Hepatocyte (in vitro differentiated cells): ENCODE data around the gene PAN3. TPM values are rescaled to one million over a fixed set of nuclear protein-coding genes. Genes with fewer than 3 reads are reported as not detected.

Source experiments
- DNase-seq: peaks from one replicate; pipeline ENCODE4 v3.0.0-alpha.2; 2016; ENCODE audit warnings: low spot score
- H2AFZ ChIP-seq: fragments of 200-600 bp; sonication (generic); 2 replicates; pipeline ENCODE4 v1.6.0; 2016; ENCODE audit warnings: antibody characterized with exemption, mild to moderate bottlenecking
- H3K27ac ChIP-seq: fragments of 200-600 bp; sonication (generic); 2 replicates; pipeline ENCODE4 v1.5.1; 2016; ENCODE audit warnings: mild to moderate bottlenecking
- H3K27me3 ChIP-seq: fragments of 200-600 bp; sonication (generic); 2 replicates; pipeline ENCODE4 v1.6.1; 2016
- H3K36me3 ChIP-seq: fragments of 200-600 bp; sonication (generic); replicated peaks from 2 replicates; pipeline ENCODE4 v1.5.1; 2016; ENCODE audit warnings: low read depth; ENCODE audit not compliant: insufficient read depth
- H3K4me1 ChIP-seq: fragments of 200-600 bp; sonication (generic); 2 replicates; pipeline ENCODE4 v1.5.1; 2016; ENCODE audit warnings: mild to moderate bottlenecking, moderate library complexity; ENCODE audit not compliant: insufficient read depth
- H3K4me2 ChIP-seq: fragments of 200-600 bp; sonication (generic); 2 replicates; pipeline ENCODE4 v1.6.0; 2016
- H3K4me3 ChIP-seq: fragments of 200-600 bp; sonication (generic); 2 replicates; pipeline ENCODE4 v1.5.1; 2016; ENCODE audit warnings: mild to moderate bottlenecking
- H3K79me2 ChIP-seq: fragments of 200-600 bp; sonication (generic); 2 replicates; pipeline ENCODE4 v1.6.0; 2017; ENCODE audit warnings: mild to moderate bottlenecking
- H3K9me2 ChIP-seq: fragments of 200-600 bp; sonication (generic); replicated peaks from 2 replicates; pipeline ENCODE4 v1.6.0; 2017; ENCODE audit warnings: mild to moderate bottlenecking; ENCODE audit not compliant: insufficient read depth
- H3K9me3 ChIP-seq: fragments of 200-600 bp; sonication (generic); 2 replicates; pipeline ENCODE4 v1.5.1; 2016; ENCODE audit warnings: low read depth, mild to moderate bottlenecking
- H4K20me1 ChIP-seq: fragments of 200-600 bp; sonication (generic); 2 replicates; pipeline ENCODE4 v1.6.0; 2016; ENCODE audit warnings: mild to moderate bottlenecking; ENCODE audit not compliant: insufficient read depth, poor library complexity, severe bottlenecking
- CTCF ChIP-seq: fragments of 200-600 bp; sonication (generic); IDR thresholded peaks from 2 replicates; pipeline ENCODE4 v1.5.1; 2016; ENCODE audit warnings: antibody characterized with exemption, mild to moderate bottlenecking; ENCODE audit not compliant: poor library complexity
- EZH2 ChIP-seq: fragments of 200-600 bp; sonication (generic); IDR thresholded peaks from 2 replicates; pipeline ENCODE4 v1.6.1; 2016; ENCODE audit warnings: antibody characterized with exemption, mild to moderate bottlenecking, borderline replicate concordance
- EZH2phosphoT487 ChIP-seq: fragments of 200-600 bp; sonication (generic); IDR thresholded peaks from one replicate; pipeline ENCODE4 v1.6.1; 2018; ENCODE audit warnings: antibody characterized with exemption, mild to moderate bottlenecking, low read depth, moderate library complexity; ENCODE audit not compliant: unreplicated experiment, severe bottlenecking
- WGBS: methylation state at CpG from one replicate; pipeline ENCODE4 v1.1.6; 2016; ENCODE audit warnings: low lambda C conversion rate; ENCODE audit errors: missing lambda C conversion rate; 5-methylcytosine and 5-hydroxymethylcytosine counted together
- polyA plus RNA-seq: library from polyadenylated mRNA; unstranded; fragments of >200 nt; fragmentation: Nextera tagmentation; extraction: Ambion mirVana; gene quantifications from 2 replicates; pipeline ENCODE4 v1.2.1, GENCODE V29; 2016
- total RNA-seq: library from RNA; depleted of rRNA; stranded (reverse); fragments of >200 nt; gene quantifications from 2 replicates; pipeline ENCODE4 v1.2.3, GENCODE V29; 2014

PAN3 gene
- total and polyA plus RNA-seq, 2 experiments from 2014 or later: 6.9 to 29.8 TPM

GRCh38 chr13:28339419-28339818 lies 201.1 kb downstream of the PAN3 start:
- TF ChIP-seq CTCF (no peak), EZH2 (no peak), EZH2phosphoT487 (no peak)
- Histone ChIP-seq H3K36me3 (no peaks in the 10 kb centered on the region), H3K79me2 (no peaks in the 10 kb centered on the region), H4K20me1 (no peaks in the 10 kb centered on the region), H3K9me2 (no peaks in the 10 kb centered on the region), H3K4me2 (no peak overlapping the region), H2AFZ (no peak overlapping the region), H3K27ac (no peak overlapping the region), H3K9me3 (no peaks in the 10 kb centered on the region), H3K27me3 (no peaks in the 10 kb centered on the region), H3K4me3 (no peak overlapping the region), H3K4me1 (peaks cover 5% of the 10 kb centered on the region)
- WGBS: 91% methylated on average over 2 of the region's 2 CpGs
- DNase-seq: no peak

- Histone ChIP-seq H4K20me1 (no peaks in the 10 kb centered on the region), H2AFZ (no peak overlapping the region), H3K9me3 (no peaks in the 10 kb centered on the region), H3K27me3 (no peaks in the 10 kb centered on the region), H3K4me3 (no peak overlapping the region), H3K27ac (no peak overlapping the region), H3K36me3 (no peaks in the 10 kb centered on the region), H3K79me2 (no peaks in the 10 kb centered on the region), H3K4me2 (no peak overlapping the region), H3K4me1 (peaks cover 5% of the 10 kb centered on the region), H3K9me2 (no peaks in the 10 kb centered on the region)
- TF ChIP-seq CTCF (no peak), EZH2phosphoT487 (no peak), EZH2 (no peak)
- DNase-seq: no peak
- WGBS: 58% methylated on average over 2 of the region's 2 CpGs
These were observed 202.0 kb downstream of the PAN3 start for GRCh38 chr13:28340272-28340793.

- no peak for DNase-seq
- H3K27me3 ChIP-seq: no peaks in the 10 kb centered on the region
- H2AFZ ChIP-seq: no peak overlapping the region
- peak overlapping the region; percentile 32 for H3K27ac ChIP-seq
- no peak overlapping the region for H3K4me3 ChIP-seq
- no peaks in the 10 kb centered on the region for H4K20me1 ChIP-seq
- no peaks in the 10 kb centered on the region for H3K9me3 ChIP-seq
- H3K4me1 ChIP-seq: peaks cover 5% of the 10 kb centered on the region
- TF ChIP-seq CTCF (no peak), EZH2phosphoT487 (no peak), EZH2 (no peak)
- H3K4me2 ChIP-seq: peak overlapping the region; percentile 38
- 64% methylated on average over 2 of the region's 2 CpGs for WGBS
- H3K79me2 ChIP-seq: no peaks in the 10 kb centered on the region
- no peaks in the 10 kb centered on the region for H3K36me3 ChIP-seq
- no peaks in the 10 kb centered on the region for H3K9me2 ChIP-seq
These were observed 203.9 kb downstream of the PAN3 start for GRCh38 chr13:28342251-28342650.

- Histone ChIP-seq H3K79me2 (no peaks in the 10 kb centered on the region), H4K20me1 (no peaks in the 10 kb centered on the region), H3K4me2 (no peak overlapping the region), H3K4me1 (peaks cover 5% of the 10 kb centered on the region), H3K36me3 (no peaks in the 10 kb centered on the region), H3K9me3 (no peaks in the 10 kb centered on the region), H2AFZ (no peak overlapping the region), H3K27me3 (no peaks in the 10 kb centered on the region), H3K27ac (no peak overlapping the region), H3K4me3 (no peak overlapping the region), H3K9me2 (no peaks in the 10 kb centered on the region)
- 86% methylated on average over 3 of the region's 3 CpGs for WGBS
- no peak for DNase-seq
- TF ChIP-seq EZH2phosphoT487 (no peak), CTCF (no peak), EZH2 (no peak)
These were observed 205.8 kb downstream of the PAN3 start for GRCh38 chr13:28344163-28344562.
